ENCODE results near the gene PSKH1.

DNA sequence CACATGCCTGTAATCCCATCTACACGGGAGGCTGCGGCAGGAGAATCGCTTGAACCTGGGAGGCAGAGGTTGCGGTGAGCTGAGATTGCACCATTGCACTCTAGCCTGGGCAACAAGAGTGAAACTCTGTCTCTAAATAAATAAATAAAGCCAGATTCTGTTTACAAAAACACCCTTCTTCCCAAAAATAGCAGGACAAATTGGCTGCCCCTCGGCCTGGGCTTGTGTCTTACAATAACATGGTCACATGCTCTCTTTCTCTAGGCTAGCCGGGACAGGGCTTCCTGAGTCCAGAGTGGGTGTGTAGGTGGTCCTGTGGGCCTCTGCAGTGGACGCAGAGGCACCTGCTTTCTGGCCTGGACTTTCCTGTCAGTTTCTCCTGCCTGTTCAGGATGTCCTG lies 23.4 kb upstream of the PSKH1 start:
- TF ChIP-seq ZNF8 (CRISPR knock-in tag; IDR thresholded peaks at IDR 0.05) (no peak), RARB (CRISPR knock-in tag; IDR thresholded peaks at IDR 0.05) (no peak), PATZ1 (CRISPR knock-in tag; IDR thresholded peaks at IDR 0.05; ENCODE audit: borderline replicate concordance) (no peak), OSR1 (CRISPR knock-in tag; IDR thresholded peaks at IDR 0.05) (no peak), ARNTL (CRISPR knock-in tag; IDR thresholded peaks at IDR 0.05; ENCODE audit: borderline replicate concordance, low read depth) (no peak), ZC3H10 (CRISPR knock-in tag; IDR thresholded peaks at IDR 0.05) (no peak), ZFP30 (CRISPR knock-in tag; IDR thresholded peaks at IDR 0.05) (no peak)
